Measurements from ENCODE around the gene LRRK2.
"Not testable (repeated sequence)": the region's sequence is repeated elsewhere in the genome, so short reads cannot be mapped to it uniquely, and the experiment has no call there.

LRRK2 gene

DNA sequence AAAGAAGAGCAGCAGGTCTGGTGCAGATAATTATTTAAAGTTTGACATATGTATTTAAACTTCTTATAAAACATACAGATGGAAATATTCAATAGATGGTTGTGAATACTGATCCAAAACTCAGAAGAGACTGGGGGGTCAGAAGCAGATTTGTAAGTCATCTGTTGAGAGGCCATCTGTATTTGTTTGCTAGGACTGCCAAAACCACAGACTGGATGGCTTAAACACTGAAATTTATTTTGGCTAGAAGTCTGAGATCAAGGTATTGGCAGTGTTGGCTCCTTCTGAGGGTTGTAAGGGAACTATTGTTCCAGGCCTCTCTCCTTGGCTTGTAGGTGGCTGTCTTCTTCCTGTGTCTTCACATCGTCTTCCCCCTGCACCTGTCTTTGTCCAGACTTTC lies 153.9 kb downstream of the LRRK2 start:
- TF ChIP-seq OSR1 (CRISPR knock-in tag; IDR thresholded peaks at IDR 0.05): no peak
- TF ChIP-seq, protein P1, sequence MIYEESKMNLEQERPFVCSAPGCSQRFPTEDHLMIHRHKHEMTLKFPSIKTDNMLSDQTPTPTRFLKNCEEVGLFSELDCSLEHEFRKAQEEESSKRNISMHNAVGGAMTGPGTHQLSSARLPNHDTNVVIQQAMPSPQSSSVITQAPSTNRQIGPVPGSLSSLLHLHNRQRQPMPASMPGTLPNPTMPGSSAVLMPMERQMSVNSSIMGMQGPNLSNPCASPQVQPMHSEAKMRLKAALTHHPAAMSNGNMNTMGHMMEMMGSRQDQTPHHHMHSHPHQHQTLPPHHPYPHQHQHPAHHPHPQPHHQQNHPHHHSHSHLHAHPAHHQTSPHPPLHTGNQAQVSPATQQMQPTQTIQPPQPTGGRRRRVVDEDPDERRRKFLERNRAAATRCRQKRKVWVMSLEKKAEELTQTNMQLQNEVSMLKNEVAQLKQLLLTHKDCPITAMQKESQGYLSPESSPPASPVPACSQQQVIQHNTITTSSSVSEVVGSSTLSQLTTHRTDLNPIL (CRISPR knock-in tag; IDR thresholded peaks at IDR 0.05; ENCODE audit: low read depth): no peak
- TF ChIP-seq ISL1 (CRISPR knock-in tag; IDR thresholded peaks at IDR 0.05): no peak
- TF ChIP-seq ZNF565 (CRISPR knock-in tag; conservative IDR thresholded peaks at IDR 0.05; ENCODE audit: low read depth): no peak
- no peak for TF ChIP-seq ARNTL (CRISPR knock-in tag; IDR thresholded peaks at IDR 0.05; ENCODE audit: borderline replicate concordance, low read depth)
- TF ChIP-seq PPARA (CRISPR knock-in tag; IDR thresholded peaks at IDR 0.05; ENCODE audit: borderline replicate concordance): no peak
- no peak for TF ChIP-seq ZC3H10 (CRISPR knock-in tag; IDR thresholded peaks at IDR 0.05)
- TF ChIP-seq ZFP3 (CRISPR knock-in tag; IDR thresholded peaks at IDR 0.05): no peak
- TF ChIP-seq CSDC2 (CRISPR knock-in tag; IDR thresholded peaks at IDR 0.05): no peak
- no peak for ATAC-seq

DNA sequence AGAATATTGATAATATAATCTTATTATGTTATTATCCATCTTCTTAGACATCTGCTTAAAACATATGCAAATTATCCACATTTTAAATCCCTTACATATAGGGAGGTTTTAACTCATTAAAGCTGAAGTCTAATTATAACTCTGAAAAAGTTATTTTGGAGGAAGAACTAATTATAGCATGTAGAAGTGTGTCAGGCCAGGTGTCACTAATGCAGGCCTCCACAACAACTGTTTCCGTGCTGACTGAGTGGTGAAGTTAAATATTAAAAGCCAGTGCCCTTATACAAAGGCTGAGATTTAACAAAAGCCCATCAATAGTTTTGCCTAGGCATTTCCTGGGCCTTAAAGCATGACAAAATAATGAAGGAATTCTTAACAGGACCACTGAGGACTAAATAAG lies 157.4 kb downstream of the LRRK2 start:
- no peak for TF ChIP-seq ZFP3 (CRISPR knock-in tag; IDR thresholded peaks at IDR 0.05)
- TF ChIP-seq PPARA (CRISPR knock-in tag; IDR thresholded peaks at IDR 0.05; ENCODE audit: borderline replicate concordance): no peak
- TF ChIP-seq, protein P2, sequence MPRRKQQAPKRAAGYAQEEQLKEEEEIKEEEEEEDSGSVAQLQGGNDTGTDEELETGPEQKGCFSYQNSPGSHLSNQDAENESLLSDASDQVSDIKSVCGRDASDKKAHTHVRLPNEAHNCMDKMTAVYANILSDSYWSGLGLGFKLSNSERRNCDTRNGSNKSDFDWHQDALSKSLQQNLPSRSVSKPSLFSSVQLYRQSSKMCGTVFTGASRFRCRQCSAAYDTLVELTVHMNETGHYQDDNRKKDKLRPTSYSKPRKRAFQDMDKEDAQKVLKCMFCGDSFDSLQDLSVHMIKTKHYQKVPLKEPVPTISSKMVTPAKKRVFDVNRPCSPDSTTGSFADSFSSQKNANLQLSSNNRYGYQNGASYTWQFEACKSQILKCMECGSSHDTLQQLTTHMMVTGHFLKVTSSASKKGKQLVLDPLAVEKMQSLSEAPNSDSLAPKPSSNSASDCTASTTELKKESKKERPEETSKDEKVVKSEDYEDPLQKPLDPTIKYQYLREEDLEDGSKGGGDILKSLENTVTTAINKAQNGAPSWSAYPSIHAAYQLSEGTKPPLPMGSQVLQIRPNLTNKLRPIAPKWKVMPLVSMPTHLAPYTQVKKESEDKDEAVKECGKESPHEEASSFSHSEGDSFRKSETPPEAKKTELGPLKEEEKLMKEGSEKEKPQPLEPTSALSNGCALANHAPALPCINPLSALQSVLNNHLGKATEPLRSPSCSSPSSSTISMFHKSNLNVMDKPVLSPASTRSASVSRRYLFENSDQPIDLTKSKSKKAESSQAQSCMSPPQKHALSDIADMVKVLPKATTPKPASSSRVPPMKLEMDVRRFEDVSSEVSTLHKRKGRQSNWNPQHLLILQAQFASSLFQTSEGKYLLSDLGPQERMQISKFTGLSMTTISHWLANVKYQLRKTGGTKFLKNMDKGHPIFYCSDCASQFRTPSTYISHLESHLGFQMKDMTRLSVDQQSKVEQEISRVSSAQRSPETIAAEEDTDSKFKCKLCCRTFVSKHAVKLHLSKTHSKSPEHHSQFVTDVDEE (CRISPR knock-in tag; IDR thresholded peaks at IDR 0.05): no peak
- TF ChIP-seq GLIS3 (CRISPR knock-in tag; IDR thresholded peaks at IDR 0.05): no peak
- TF ChIP-seq ZNF8 (CRISPR knock-in tag; IDR thresholded peaks at IDR 0.05): no peak
- TF ChIP-seq ZFP30 (CRISPR knock-in tag; IDR thresholded peaks at IDR 0.05): no peak
- no peak for TF ChIP-seq ESRRG (CRISPR knock-in tag; IDR thresholded peaks at IDR 0.05)
- TF ChIP-seq ZC3H10 (CRISPR knock-in tag; IDR thresholded peaks at IDR 0.05): no peak
- TF ChIP-seq, protein P1 (CRISPR knock-in tag; IDR thresholded peaks at IDR 0.05; ENCODE audit: low read depth): no peak
- no peak for TF ChIP-seq TOX (CRISPR knock-in tag; IDR thresholded peaks at IDR 0.05; ENCODE audit: borderline replicate concordance)
- no peak for TF ChIP-seq TCF4 (CRISPR knock-in tag; IDR thresholded peaks at IDR 0.05; ENCODE audit: borderline replicate concordance)
- TF ChIP-seq ZNF565 (CRISPR knock-in tag; conservative IDR thresholded peaks at IDR 0.05; ENCODE audit: low read depth): no peak
- no peak for TF ChIP-seq SNAI2 (CRISPR knock-in tag; IDR thresholded peaks at IDR 0.05)
- TF ChIP-seq, protein P3, sequence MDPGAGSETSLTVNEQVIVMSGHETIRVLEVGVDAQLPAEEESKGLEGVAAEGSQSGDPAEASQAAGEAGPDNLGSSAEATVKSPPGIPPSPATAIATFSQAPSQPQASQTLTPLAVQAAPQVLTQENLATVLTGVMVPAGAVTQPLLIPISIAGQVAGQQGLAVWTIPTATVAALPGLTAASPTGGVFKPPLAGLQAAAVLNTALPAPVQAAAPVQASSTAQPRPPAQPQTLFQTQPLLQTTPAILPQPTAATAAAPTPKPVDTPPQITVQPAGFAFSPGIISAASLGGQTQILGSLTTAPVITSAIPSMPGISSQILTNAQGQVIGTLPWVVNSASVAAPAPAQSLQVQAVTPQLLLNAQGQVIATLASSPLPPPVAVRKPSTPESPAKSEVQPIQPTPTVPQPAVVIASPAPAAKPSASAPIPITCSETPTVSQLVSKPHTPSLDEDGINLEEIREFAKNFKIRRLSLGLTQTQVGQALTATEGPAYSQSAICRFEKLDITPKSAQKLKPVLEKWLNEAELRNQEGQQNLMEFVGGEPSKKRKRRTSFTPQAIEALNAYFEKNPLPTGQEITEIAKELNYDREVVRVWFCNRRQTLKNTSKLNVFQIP (CRISPR knock-in tag; IDR thresholded peaks at IDR 0.05; ENCODE audit: borderline replicate concordance, low read depth): no peak
- no peak for TF ChIP-seq RARB (CRISPR knock-in tag; IDR thresholded peaks at IDR 0.05)
- no peak for TF ChIP-seq ARNTL (CRISPR knock-in tag; IDR thresholded peaks at IDR 0.05; ENCODE audit: borderline replicate concordance, low read depth)
- no peak for TF ChIP-seq CSDC2 (CRISPR knock-in tag; IDR thresholded peaks at IDR 0.05)
- TF ChIP-seq, protein P4, sequence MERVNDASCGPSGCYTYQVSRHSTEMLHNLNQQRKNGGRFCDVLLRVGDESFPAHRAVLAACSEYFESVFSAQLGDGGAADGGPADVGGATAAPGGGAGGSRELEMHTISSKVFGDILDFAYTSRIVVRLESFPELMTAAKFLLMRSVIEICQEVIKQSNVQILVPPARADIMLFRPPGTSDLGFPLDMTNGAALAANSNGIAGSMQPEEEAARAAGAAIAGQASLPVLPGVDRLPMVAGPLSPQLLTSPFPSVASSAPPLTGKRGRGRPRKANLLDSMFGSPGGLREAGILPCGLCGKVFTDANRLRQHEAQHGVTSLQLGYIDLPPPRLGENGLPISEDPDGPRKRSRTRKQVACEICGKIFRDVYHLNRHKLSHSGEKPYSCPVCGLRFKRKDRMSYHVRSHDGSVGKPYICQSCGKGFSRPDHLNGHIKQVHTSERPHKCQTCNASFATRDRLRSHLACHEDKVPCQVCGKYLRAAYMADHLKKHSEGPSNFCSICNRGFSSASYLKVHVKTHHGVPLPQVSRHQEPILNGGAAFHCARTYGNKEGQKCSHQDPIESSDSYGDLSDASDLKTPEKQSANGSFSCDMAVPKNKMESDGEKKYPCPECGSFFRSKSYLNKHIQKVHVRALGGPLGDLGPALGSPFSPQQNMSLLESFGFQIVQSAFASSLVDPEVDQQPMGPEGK (CRISPR knock-in tag; IDR thresholded peaks at IDR 0.05; ENCODE audit: borderline replicate concordance): no peak
- no peak for ATAC-seq

DNA sequence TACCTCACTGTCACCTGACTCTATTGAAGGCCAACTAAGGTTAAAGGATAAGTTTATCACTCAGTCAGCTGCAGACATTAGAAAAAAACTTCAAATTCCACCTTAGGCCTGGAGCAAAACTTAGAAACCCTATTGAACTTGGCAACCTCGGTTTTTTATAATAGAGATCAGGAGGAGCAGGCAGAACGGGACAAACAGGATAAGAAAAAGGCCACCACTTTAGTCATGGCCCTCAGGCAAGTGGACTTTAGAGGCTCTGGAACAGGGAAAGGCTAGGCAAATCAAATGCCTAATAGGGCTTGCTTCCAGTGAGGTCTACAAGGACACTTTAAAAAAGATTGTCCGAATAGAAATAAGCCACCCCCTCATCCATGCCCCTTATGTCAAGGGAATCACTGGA lies 162.5 kb downstream of the LRRK2 start:
- not testable (repeated sequence) for ATAC-seq

DNA sequence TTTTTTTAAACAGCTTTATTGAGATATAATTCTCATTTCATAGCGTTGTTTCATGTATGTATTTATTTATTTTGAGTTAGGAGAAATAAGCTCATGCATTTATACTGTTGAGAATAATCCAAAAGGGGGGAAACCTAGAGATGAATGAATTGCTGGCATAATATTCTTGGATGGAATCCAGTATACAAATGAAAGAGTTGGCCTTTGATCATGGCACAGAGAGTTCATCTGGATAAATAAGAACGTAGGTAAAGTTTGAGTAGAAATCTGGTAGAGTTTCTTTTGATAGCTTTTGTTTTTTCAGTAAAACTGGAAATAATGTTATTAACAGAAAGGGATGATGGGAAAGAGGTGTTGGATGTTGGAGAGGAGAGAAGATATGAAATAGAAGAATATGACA lies 166.2 kb downstream of the LRRK2 start:
- no peak for ATAC-seq
- TF ChIP-seq CSDC2 (CRISPR knock-in tag; IDR thresholded peaks at IDR 0.05): no peak
- TF ChIP-seq ZFP30 (CRISPR knock-in tag; IDR thresholded peaks at IDR 0.05): no peak
- no peak for TF ChIP-seq BACH2 (CRISPR knock-in tag; IDR thresholded peaks at IDR 0.05; ENCODE audit: borderline replicate concordance)
- no peak for TF ChIP-seq ZNF70 (CRISPR knock-in tag; IDR thresholded peaks at IDR 0.05)
- no peak for TF ChIP-seq TCF4 (CRISPR knock-in tag; IDR thresholded peaks at IDR 0.05; ENCODE audit: borderline replicate concordance)
- TF ChIP-seq, protein P4 (CRISPR knock-in tag; IDR thresholded peaks at IDR 0.05; ENCODE audit: borderline replicate concordance): no peak
- TF ChIP-seq OSR1 (CRISPR knock-in tag; IDR thresholded peaks at IDR 0.05): no peak
- no peak for TF ChIP-seq TOX (CRISPR knock-in tag; IDR thresholded peaks at IDR 0.05; ENCODE audit: borderline replicate concordance)
- no peak for TF ChIP-seq ZNF8 (CRISPR knock-in tag; IDR thresholded peaks at IDR 0.05)
- no peak for TF ChIP-seq ZC3H10 (CRISPR knock-in tag; IDR thresholded peaks at IDR 0.05)
- TF ChIP-seq GLIS3 (CRISPR knock-in tag; IDR thresholded peaks at IDR 0.05): no peak
- no peak for TF ChIP-seq ARNTL (CRISPR knock-in tag; IDR thresholded peaks at IDR 0.05; ENCODE audit: borderline replicate concordance, low read depth)
- TF ChIP-seq, protein P5, sequence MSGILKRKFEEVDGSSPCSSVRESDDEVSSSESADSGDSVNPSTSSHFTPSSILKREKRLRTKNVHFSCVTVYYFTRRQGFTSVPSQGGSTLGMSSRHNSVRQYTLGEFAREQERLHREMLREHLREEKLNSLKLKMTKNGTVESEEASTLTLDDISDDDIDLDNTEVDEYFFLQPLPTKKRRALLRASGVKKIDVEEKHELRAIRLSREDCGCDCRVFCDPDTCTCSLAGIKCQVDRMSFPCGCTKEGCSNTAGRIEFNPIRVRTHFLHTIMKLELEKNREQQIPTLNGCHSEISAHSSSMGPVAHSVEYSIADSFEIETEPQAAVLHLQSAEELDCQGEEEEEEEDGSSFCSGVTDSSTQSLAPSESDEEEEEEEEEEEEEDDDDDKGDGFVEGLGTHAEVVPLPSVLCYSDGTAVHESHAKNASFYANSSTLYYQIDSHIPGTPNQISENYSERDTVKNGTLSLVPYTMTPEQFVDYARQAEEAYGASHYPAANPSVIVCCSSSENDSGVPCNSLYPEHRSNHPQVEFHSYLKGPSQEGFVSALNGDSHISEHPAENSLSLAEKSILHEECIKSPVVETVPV (CRISPR knock-in tag; IDR thresholded peaks at IDR 0.05): no peak
